Regular cardiac myocyte (primary cell): ENCODE results near the gene CRACR2A. TPM values are rescaled to one million over a fixed set of nuclear protein-coding genes. Genes with fewer than 3 reads are reported as not detected.

Experiments used
- total RNA-seq: library from RNA; depleted of rRNA; stranded (reverse); fragments of >200 nt; gene quantifications from 2 replicates; pipeline ENCODE4 v1.2.3, GENCODE V29; 2014

CRACR2A gene, protein sequence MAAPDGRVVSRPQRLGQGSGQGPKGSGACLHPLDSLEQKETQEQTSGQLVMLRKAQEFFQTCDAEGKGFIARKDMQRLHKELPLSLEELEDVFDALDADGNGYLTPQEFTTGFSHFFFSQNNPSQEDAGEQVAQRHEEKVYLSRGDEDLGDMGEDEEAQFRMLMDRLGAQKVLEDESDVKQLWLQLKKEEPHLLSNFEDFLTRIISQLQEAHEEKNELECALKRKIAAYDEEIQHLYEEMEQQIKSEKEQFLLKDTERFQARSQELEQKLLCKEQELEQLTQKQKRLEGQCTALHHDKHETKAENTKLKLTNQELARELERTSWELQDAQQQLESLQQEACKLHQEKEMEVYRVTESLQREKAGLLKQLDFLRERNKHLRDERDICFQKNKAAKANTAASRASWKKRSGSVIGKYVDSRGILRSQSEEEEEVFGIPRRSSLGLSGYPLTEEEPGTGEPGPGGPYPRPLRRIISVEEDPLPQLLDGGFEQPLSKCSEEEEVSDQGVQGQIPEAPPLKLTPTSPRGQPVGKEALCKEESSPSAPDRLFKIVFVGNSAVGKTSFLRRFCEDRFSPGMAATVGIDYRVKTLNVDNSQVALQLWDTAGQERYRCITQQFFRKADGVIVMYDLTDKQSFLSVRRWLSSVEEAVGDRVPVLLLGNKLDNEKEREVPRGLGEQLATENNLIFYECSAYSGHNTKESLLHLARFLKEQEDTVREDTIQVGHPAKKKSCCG
- total RNA-seq = 8.2 and 10.7 TPM in 2 replicates

DNA sequence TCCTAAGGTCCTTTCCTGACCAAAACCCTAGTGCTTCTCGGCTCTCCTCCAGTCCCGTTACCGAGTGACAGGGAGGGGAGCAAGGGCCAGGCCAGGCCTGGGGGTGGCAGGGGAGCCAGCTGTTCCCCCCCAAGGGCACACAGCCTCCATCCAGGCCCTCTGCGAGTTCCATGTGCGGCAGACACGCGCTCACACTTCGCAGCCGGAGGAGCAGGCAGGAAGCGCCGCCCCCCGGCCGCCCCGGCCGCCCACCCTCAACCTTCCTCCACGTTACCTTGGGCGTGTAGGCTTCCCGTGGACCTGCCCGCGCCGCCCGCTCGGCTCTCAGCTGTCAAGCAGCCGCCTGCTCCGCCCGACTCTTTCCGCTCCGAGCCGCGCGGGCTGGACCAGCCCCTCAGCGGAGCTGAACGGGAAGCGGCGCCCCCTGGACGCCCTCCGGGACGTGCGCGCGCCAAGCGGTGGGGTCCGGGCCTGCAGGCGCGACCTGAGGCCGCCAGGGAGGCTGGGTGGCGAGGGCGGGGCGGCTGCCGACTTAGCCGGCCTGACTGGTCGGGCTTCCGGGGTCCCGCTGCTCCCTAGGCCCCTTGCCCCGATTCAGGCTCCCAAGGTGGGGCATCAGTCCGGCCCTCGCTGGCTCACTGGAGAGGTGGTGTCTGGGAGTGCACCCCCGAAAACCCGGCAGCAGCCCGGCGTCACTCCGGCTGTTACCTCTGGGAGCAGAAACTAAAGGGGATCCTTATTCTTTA, at the start of gene CRACR2A:
TSS of gene CRACR2A (minus strand) at position 369 of the 746 bp plus-strand sequence. CDS start 56,110 bp downstream, outside the sequence.

Other genes with a start within 250 kb of the CRACR2A start
- 3.3 and 5.4 TPM in 2 replicates for gene PARP11, start 120.3 kb upstream of the CRACR2A start, total RNA-seq